PC-9 (cell line): Measurements from ENCODE around the gene COL5A1. TPM values are rescaled to one million over a fixed set of nuclear protein-coding genes. Genes with fewer than 3 reads are reported as not detected.

Source experiments
- BruUV-seq: library from RNA; stranded (reverse); fragments of 400-500 nt; replicated peaks from 2 replicates; lab custom pipeline; 2021; lab: Mats Ljungman, UMichigan
- CTCF ChIA-PET: fragments of 300-600 bp; sonication (Branson Sonifier 250); formaldehyde crosslinking; loops from one replicate; lab custom pipeline; 2022; ENCODE audit warnings: antibody characterized with exemption; lab: Charles Lee
- POLR2A ChIA-PET: fragments of 300-600 bp; sonication (Branson Sonifier 250); formaldehyde crosslinking; loops from one replicate; lab custom pipeline; 2022; ENCODE audit warnings: antibody characterized with exemption; ENCODE audit not compliant: unreplicated experiment; lab: Charles Lee
- DNase-seq, 2 experiments: peaks; one replicate each; pipeline versions ENCODE4 v3.0.0 to v3.0.0-alpha.2; 2015 to 2022; ENCODE audit warnings: mixed read lengths in 1 of 2
- H2AFZ ChIP-seq: fragments of 200-600 bp; sonication (generic); 2 replicates; pipeline ENCODE4 v1.8.1; 2017; ENCODE audit warnings: antibody characterized with exemption
- H3F3A ChIP-seq: fragments of 200-600 bp; sonication (generic); 2 replicates; pipeline ENCODE4 v1.8.1; 2017; ENCODE audit warnings: antibody characterized with exemption, mild to moderate bottlenecking, low read depth; ENCODE audit not compliant: insufficient read depth
- H3K27ac ChIP-seq: fragments of 200-600 bp; sonication (generic); 2 replicates; pipeline ENCODE4 v1.6.1; 2016; ENCODE audit warnings: mixed run types
- H3K27me3 ChIP-seq: fragments of 200-600 bp; sonication (generic); 2 replicates; pipeline ENCODE4 v1.6.1; 2016; ENCODE audit warnings: low read depth, mixed run types; ENCODE audit not compliant: insufficient read depth
- H3K36me3 ChIP-seq: fragments of 200-600 bp; sonication (generic); 2 replicates; pipeline ENCODE4 v1.6.1; 2016; ENCODE audit warnings: low read depth, mixed run types
- H3K4me1 ChIP-seq: fragments of 200-600 bp; sonication (generic); replicated peaks from 2 replicates; pipeline ENCODE4 v1.6.1; 2016; ENCODE audit warnings: mixed run types; ENCODE audit not compliant: insufficient read depth
- H3K4me2 ChIP-seq: fragments of 200-600 bp; sonication (generic); 2 replicates; pipeline ENCODE4 v1.6.1; 2017; ENCODE audit warnings: mixed run types
- H3K4me3 ChIP-seq: fragments of 200-600 bp; sonication (generic); 2 replicates; pipeline ENCODE4 v1.6.1; 2016; ENCODE audit warnings: mixed run types
- H3K79me2 ChIP-seq: fragments of 200-600 bp; sonication (generic); 2 replicates; pipeline ENCODE4 v1.6.1; 2017; ENCODE audit warnings: low read depth, mixed run types
- H3K9me2 ChIP-seq: fragments of 200-600 bp; sonication (generic); 2 replicates; pipeline ENCODE4 v1.8.1; 2017; ENCODE audit warnings: mild to moderate bottlenecking; ENCODE audit not compliant: insufficient read depth
- H3K9me3 ChIP-seq: fragments of 200-600 bp; sonication (generic); 2 replicates; pipeline ENCODE4 v1.8.1; 2016; ENCODE audit warnings: low read depth; ENCODE audit not compliant: insufficient read depth
- H4K20me1 ChIP-seq: fragments of 200-600 bp; sonication (generic); 2 replicates; pipeline ENCODE4 v1.8.1; 2017; ENCODE audit not compliant: insufficient read depth
- CTCF ChIP-seq: fragments of 200-600 bp; sonication (generic); conservative IDR thresholded peaks from 2 replicates; pipeline ENCODE4 v1.6.1; 2017; ENCODE audit warnings: mixed run types, antibody characterized with exemption, mild to moderate bottlenecking, moderate library complexity
- EZH2 ChIP-seq: fragments of 200-600 bp; sonication (generic); IDR thresholded peaks from 2 replicates; pipeline ENCODE4 v1.8.0; 2017; ENCODE audit warnings: antibody characterized with exemption, low read depth
- intact Hi-C: fragments of 100-400 bp; cut with micrococcal nuclease; formaldehyde crosslinking; loops from one replicate; pipeline ENCODE4 v1.10.0; 2022; ENCODE audit not compliant: unreplicated experiment
- total RNA-seq: library from RNA; stranded (reverse); gene quantifications from 2 replicates; pipeline ENCODE4 v1.2.3, GENCODE V29; 2021

Gene COL5A1
- total RNA-seq, 1 experiment from 2014 or later, result 15.2 TPM

- Histone ChIP-seq H3K9me3 (no peaks in the 10 kb centered on the region), H3K27me3 (peaks cover 23% of the 10 kb centered on the region), H3F3A (no peaks in the 10 kb centered on the region), H4K20me1 (no peaks in the 10 kb centered on the region), H3K4me3 (no peak overlapping the region), H3K4me1 (no peaks in the 10 kb centered on the region), H3K36me3 (no peaks in the 10 kb centered on the region), H3K27ac (no peak overlapping the region), H3K4me2 (no peak overlapping the region), H2AFZ (no peak overlapping the region), H3K79me2 (no peaks in the 10 kb centered on the region), H3K9me2 (no peaks in the 10 kb centered on the region)
- no peak for DNase-seq
- BruUV-seq, result no TSS peak
- intact Hi-C loops, result no loop called here
- CTCF ChIA-PET, result no interaction called here
- no peak for TF ChIP-seq EZH2
- no peak for TF ChIP-seq CTCF
- POLR2A ChIA-PET, result no interaction called here
Observed at GRCh38 chr9:134828892-134829291, 187.3 kb downstream of the COL5A1 start.

- no peak overlapping the region for H3K27ac ChIP-seq
- H3K79me2 ChIP-seq, result no peaks in the 10 kb centered on the region
- H3K9me2 ChIP-seq, result no peaks in the 10 kb centered on the region
- no peak overlapping the region for H3K4me2 ChIP-seq
- no peaks in the 10 kb centered on the region for H3K36me3 ChIP-seq
- ChIA-PET POLR2A (no interaction called here), CTCF (no interaction called here)
- H3F3A ChIP-seq, result no peaks in the 10 kb centered on the region
- no peaks in the 10 kb centered on the region for H3K9me3 ChIP-seq
- BruUV-seq, result no TSS peak
- H2AFZ ChIP-seq, result no peak overlapping the region
- H3K4me3 ChIP-seq, result no peak overlapping the region
- no peaks in the 10 kb centered on the region for H4K20me1 ChIP-seq
- intact Hi-C loops, result no loop called here
- no peak for DNase-seq
- peaks cover 22% of the 10 kb centered on the region for H3K27me3 ChIP-seq
- TF ChIP-seq EZH2 (no peak), CTCF (no peak)
- H3K4me1 ChIP-seq, result no peaks in the 10 kb centered on the region
Observed at GRCh38 chr9:134829356-134829937, 187.8 kb downstream of the COL5A1 start.

GRCh38 chr9:134830126-134830525 is 188.5 kb downstream of the COL5A1 start:
- Histone ChIP-seq H3K79me2 (no peaks in the 10 kb centered on the region), H3K9me3 (no peaks in the 10 kb centered on the region), H3F3A (no peaks in the 10 kb centered on the region), H3K27ac (no peak overlapping the region), H3K9me2 (no peaks in the 10 kb centered on the region), H3K4me2 (no peak overlapping the region), H3K36me3 (no peaks in the 10 kb centered on the region), H4K20me1 (no peaks in the 10 kb centered on the region), H3K4me3 (no peak overlapping the region), H2AFZ (no peak overlapping the region), H3K4me1 (no peaks in the 10 kb centered on the region), H3K27me3 (peaks cover 18% of the 10 kb centered on the region)
- intact Hi-C loops, result no loop called here
- no peak for DNase-seq
- TF ChIP-seq CTCF, result no peak
- no peak for TF ChIP-seq EZH2
- CTCF ChIA-PET, result no interaction called here
- POLR2A ChIA-PET, result no interaction called here
- no TSS peak for BruUV-seq
